CD4-positive, alpha-beta memory T cell (primary cell): ENCODE results near the gene ZPLD1. TPM values are rescaled to one million over a fixed set of nuclear protein-coding genes. Genes with fewer than 3 reads are reported as not detected.

ENCODE experiments used
- CTCF ChIA-PET: fragments of 350-600 bp; sonication (Branson Sonifier 250); formaldehyde crosslinking; loops from one replicate; lab custom pipeline; 2021; ENCODE audit warnings: inconsistent platforms; ENCODE audit not compliant: partially characterized antibody; lab: Charles Lee
- POLR2A ChIA-PET: fragments of 350-600 bp; sonication (Branson Sonifier 250); formaldehyde crosslinking; loops from one replicate; lab custom pipeline; 2021; ENCODE audit not compliant: partially characterized antibody; lab: Charles Lee
- DNase-seq, 5 donors: peaks; one replicate each; pipeline versions ENCODE4 v3.0.0 to v3.0.0-alpha.2; 2020 to 2022; ENCODE audit warnings: mixed read lengths in 1 of 5
- H3K27ac ChIP-seq: one replicate; pipeline ENCODE4 v1.7.0; 2013; ENCODE audit warnings: low read depth, low read length
- H3K27me3 ChIP-seq: 2 replicates; pipeline ENCODE4 v1.7.0; 2013; ENCODE audit warnings: mild to moderate bottlenecking, low read length, moderate library complexity; ENCODE audit not compliant: insufficient read depth
- H3K36me3 ChIP-seq: 2 replicates; pipeline ENCODE4 v1.7.0; 2013; ENCODE audit warnings: mild to moderate bottlenecking, low read length, moderate library complexity; ENCODE audit not compliant: insufficient read depth
- H3K4me1 ChIP-seq: 2 replicates; pipeline ENCODE4 v1.7.0; 2013; ENCODE audit warnings: mild to moderate bottlenecking, low read length, moderate library complexity; ENCODE audit not compliant: insufficient read depth
- H3K4me3 ChIP-seq, 2 donors: one replicate each; pipeline ENCODE4 v1.7.0; 2013; ENCODE audit warnings: low read length in 2 of 2, mild to moderate bottlenecking in 1 of 2
- H3K9me3 ChIP-seq, 2 donors: one replicate each; pipeline ENCODE4 v1.7.0; 2013; ENCODE audit warnings: low read length in 2 of 2, control low read depth in 1 of 2; ENCODE audit not compliant: control insufficient read depth in 1 of 2
- H3K27ac Mint-ChIP-seq, 7 donors: one replicate each; pipeline ENCODE4 v1.8.0; 2020 to 2021; ENCODE audit warnings: mixed read lengths in 7 of 7, mild to moderate bottlenecking in 6 of 7, inconsistent platforms in 3 of 7, moderate library complexity in 3 of 7
- H3K27me3 Mint-ChIP-seq, 2 donors: one replicate each; pipeline ENCODE4 v1.8.0; 2020 to 2021; ENCODE audit warnings: mixed read lengths in 2 of 2
- H3K36me3 Mint-ChIP-seq, 2 donors: one replicate each; pipeline ENCODE4 v1.8.0; 2020 to 2021; ENCODE audit warnings: mixed read lengths in 2 of 2, inconsistent platforms in 1 of 2, mild to moderate bottlenecking in 1 of 2
- H3K4me1 Mint-ChIP-seq, 4 donors: one replicate each; pipeline ENCODE4 v1.8.0; 2020 to 2021; ENCODE audit warnings: mixed read lengths in 4 of 4, mild to moderate bottlenecking in 1 of 4
- H3K4me3 Mint-ChIP-seq, 8 donors: one replicate each; pipeline ENCODE4 v1.8.0; 2020 to 2021; ENCODE audit warnings: mixed read lengths in 8 of 8, mild to moderate bottlenecking in 7 of 8, moderate library complexity in 6 of 8, inconsistent platforms in 3 of 8
- H3K9me3 Mint-ChIP-seq, 8 donors: one replicate each; pipeline ENCODE4 v1.8.0; 2020 to 2021; ENCODE audit warnings: mixed read lengths in 8 of 8, mild to moderate bottlenecking in 5 of 8, inconsistent platforms in 3 of 8, moderate library complexity in 1 of 8
- intact Hi-C: fragments of 100-400 bp; cut with micrococcal nuclease; formaldehyde crosslinking; loops from one replicate; pipeline ENCODE4 v1.15.1; 2023
- polyA plus RNA-seq, 2 donors: library from polyadenylated mRNA; unstranded; fragments of 300-500 nt; fragmentation: Illumina TruSeq; gene quantifications; one replicate each; pipeline ENCODE4 v1.2.3, GENCODE V29; 2021
- total RNA-seq, 2 experiments: library from RNA; stranded (reverse); gene quantifications; one replicate each; pipeline ENCODE4 v1.2.3, GENCODE V29; 2021

Gene ZPLD1
- total RNA-seq (not detected), polyA plus RNA-seq (not detected)

- Mint-ChIP-seq H3K4me3 (no peak within 1 kb of the TSS), H3K27ac (no peak within 1 kb of the TSS), H3K36me3 (no peaks in the 10 kb centered on the region), H3K27me3 (peaks cover 8 to 10% of the 10 kb centered on the region in 2 donors), H3K9me3 (no peaks in the 10 kb centered on the region), H3K4me1 (no peaks in the 10 kb centered on the region)
- ChIA-PET CTCF (no interaction called here), POLR2A (no interaction called here)
- no peaks in the 10 kb centered on the region for H3K4me1 ChIP-seq
- no peak within 1 kb of the TSS for H3K27ac ChIP-seq
- no peaks in the 10 kb centered on the region for H3K9me3 ChIP-seq
- H3K4me3 ChIP-seq = no peak within 1 kb of the TSS
- H3K36me3 ChIP-seq = no peaks in the 10 kb centered on the region
- no peak for DNase-seq
- intact Hi-C loops = no loop called here
- no peaks in the 10 kb centered on the region for H3K27me3 ChIP-seq
These were observed at the start of gene ZPLD1 for GRCh38 chr3:102434715-102435114. TSS of gene ZPLD1 (plus strand) at chr3:102435015. CDS start at chr3:102438488, 3,473 bp downstream.

GRCh38 chr3:102390171-102390864 lies 44.5 kb upstream of the ZPLD1 start:
- Histone ChIP-seq H3K9me3 (no peaks in the 10 kb centered on the region), H3K27ac (no peak overlapping the region), H3K4me1 (no peaks in the 10 kb centered on the region), H3K27me3 (no peaks in the 10 kb centered on the region), H3K36me3 (no peaks in the 10 kb centered on the region), H3K4me3 (no peak overlapping the region)
- intact Hi-C loops = no loop called here
- Mint-ChIP-seq H3K36me3 (no peaks in the 10 kb centered on the region), H3K9me3 (no peaks in the 10 kb centered on the region), H3K27me3 (peaks cover 4 to 5% of the 10 kb centered on the region in 2 donors), H3K4me3 (no peak overlapping the region), H3K27ac (no peak overlapping the region), H3K4me1 (no peaks in the 10 kb centered on the region)
- ChIA-PET CTCF (interaction anchor here (1.3 kb wide), 1 partner anchor 10 kb away, joined by 3 read pairs; no protein-coding TSS in a partner anchor), POLR2A (no interaction called here)
- DNase-seq = no peak

- no peak for DNase-seq
- CTCF ChIA-PET = interaction anchor here (1.3 kb wide), 1 partner anchor 9 kb away, joined by 3 read pairs; no protein-coding TSS in a partner anchor
- H3K27me3 Mint-ChIP-seq = peaks cover 3 to 4% of the 10 kb centered on the region in 2 donors
- Histone ChIP-seq H3K27me3 (no peaks in the 10 kb centered on the region), H3K27ac (no peak overlapping the region), H3K4me1 (no peaks in the 10 kb centered on the region), H3K9me3 (no peaks in the 10 kb centered on the region), H3K4me3 (no peak overlapping the region), H3K36me3 (no peaks in the 10 kb centered on the region)
- POLR2A ChIA-PET = no interaction called here
- H3K27ac Mint-ChIP-seq = no peak overlapping the region
- H3K4me1 Mint-ChIP-seq = no peaks in the 10 kb centered on the region
- no peaks in the 10 kb centered on the region for H3K9me3 Mint-ChIP-seq
- H3K36me3 Mint-ChIP-seq = no peaks in the 10 kb centered on the region
- intact Hi-C loops = no loop called here
- no peak overlapping the region for H3K4me3 Mint-ChIP-seq
These were observed 43.9 kb upstream of the ZPLD1 start for GRCh38 chr3:102390916-102391315.

- DNase-seq = no peak
- Histone ChIP-seq H3K4me3 (no peak overlapping the region), H3K27me3 (no peaks in the 10 kb centered on the region), H3K36me3 (no peaks in the 10 kb centered on the region), H3K9me3 (no peaks in the 10 kb centered on the region), H3K4me1 (no peaks in the 10 kb centered on the region), H3K27ac (no peak overlapping the region)
- Mint-ChIP-seq H3K9me3 (no peaks in the 10 kb centered on the region), H3K4me1 (no peaks in the 10 kb centered on the region), H3K4me3 (no peak overlapping the region), H3K27me3 (peaks cover 3 to 4% of the 10 kb centered on the region in 2 donors), H3K27ac (no peak overlapping the region), H3K36me3 (no peaks in the 10 kb centered on the region)
- ChIA-PET CTCF (interaction anchor here (1.3 kb wide), 1 partner anchor 9 kb away, joined by 3 read pairs; no protein-coding TSS in a partner anchor), POLR2A (no interaction called here)
- intact Hi-C loops = no loop called here
These were observed 43.3 kb upstream of the ZPLD1 start for GRCh38 chr3:102391491-102391890.

GRCh38 chr3:102394517-102394916 lies 40.3 kb upstream of the ZPLD1 start:
- no peaks in the 10 kb centered on the region for H3K4me1 ChIP-seq
- no peak for DNase-seq
- H3K27ac ChIP-seq = no peak overlapping the region
- intact Hi-C loops = no loop called here
- Mint-ChIP-seq H3K4me1 (no peaks in the 10 kb centered on the region), H3K4me3 (no peak overlapping the region), H3K36me3 (no peaks in the 10 kb centered on the region), H3K27ac (no peak overlapping the region), H3K27me3 (peaks cover 2 to 6% of the 10 kb centered on the region in 2 donors), H3K9me3 (no peaks in the 10 kb centered on the region)
- ChIA-PET CTCF (interaction anchor here (1.1 kb wide), 1 partner anchor 165 kb away, joined by 3 read pairs; no protein-coding TSS in a partner anchor), POLR2A (no interaction called here)
- H3K4me3 ChIP-seq = no peak overlapping the region
- H3K36me3 ChIP-seq = no peaks in the 10 kb centered on the region
- no peaks in the 10 kb centered on the region for H3K27me3 ChIP-seq
- no peaks in the 10 kb centered on the region for H3K9me3 ChIP-seq

- Mint-ChIP-seq H3K27ac (no peak overlapping the region), H3K4me3 (no peak overlapping the region), H3K36me3 (no peaks in the 10 kb centered on the region), H3K4me1 (no peaks in the 10 kb centered on the region), H3K27me3 (peaks cover 5 to 9% of the 10 kb centered on the region in 2 donors), H3K9me3 (no peaks in the 10 kb centered on the region)
- CTCF ChIA-PET = no interaction called here
- H3K27ac ChIP-seq = no peak overlapping the region
- no peaks in the 10 kb centered on the region for H3K9me3 ChIP-seq
- POLR2A ChIA-PET = no interaction called here
- H3K27me3 ChIP-seq = no peaks in the 10 kb centered on the region
- H3K4me1 ChIP-seq = no peaks in the 10 kb centered on the region
- no peaks in the 10 kb centered on the region for H3K36me3 ChIP-seq
- H3K4me3 ChIP-seq = no peak overlapping the region
- intact Hi-C loops = no loop called here
- DNase-seq = no peak
These were observed 36.6 kb upstream of the ZPLD1 start for GRCh38 chr3:102398176-102398575.

- no peaks in the 10 kb centered on the region for H3K9me3 Mint-ChIP-seq
- no peaks in the 10 kb centered on the region for H3K36me3 Mint-ChIP-seq
- peaks cover 5 to 9% of the 10 kb centered on the region in 2 donors for H3K27me3 Mint-ChIP-seq
- Histone ChIP-seq H3K9me3 (no peaks in the 10 kb centered on the region), H3K4me3 (no peak overlapping the region), H3K4me1 (no peaks in the 10 kb centered on the region), H3K27ac (no peak overlapping the region), H3K27me3 (no peaks in the 10 kb centered on the region), H3K36me3 (no peaks in the 10 kb centered on the region)
- intact Hi-C loops = no loop called here
- CTCF ChIA-PET = no interaction called here
- no peaks in the 10 kb centered on the region for H3K4me1 Mint-ChIP-seq
- no peak overlapping the region for H3K4me3 Mint-ChIP-seq
- H3K27ac Mint-ChIP-seq = no peak overlapping the region
- DNase-seq = no peak
- POLR2A ChIA-PET = no interaction called here
These were observed 36.1 kb upstream of the ZPLD1 start for GRCh38 chr3:102398666-102399065.
